CD8-positive, alpha-beta memory T cell (primary cell): ENCODE measurements around the gene DCC. TPM values are rescaled to one million over a fixed set of nuclear protein-coding genes. Genes with fewer than 3 reads are reported as not detected.

Experiments
- CTCF ChIA-PET: fragments of 350-600 bp; sonication (Branson Sonifier 250); formaldehyde crosslinking; loops from one replicate; lab custom pipeline; 2021; ENCODE audit warnings: antibody characterized with exemption; lab: Charles Lee
- POLR2A ChIA-PET: fragments of 350-600 bp; sonication (Branson Sonifier 250); formaldehyde crosslinking; loops from one replicate; lab custom pipeline; 2021; ENCODE audit warnings: antibody characterized with exemption; lab: Charles Lee
- DNase-seq, 5 donors: peaks; one replicate each; pipeline versions ENCODE4 v3.0.0 to v3.0.0-alpha.2; 2020 to 2022; ENCODE audit warnings: mixed read lengths in 1 of 5
- H3K27ac ChIP-seq: one replicate; pipeline ENCODE4 v1.7.0; 2013; ENCODE audit warnings: low read depth, mild to moderate bottlenecking, low read length, moderate library complexity
- H3K27me3 ChIP-seq: 2 replicates; pipeline ENCODE4 v1.7.0; 2013; ENCODE audit warnings: low read length, mild to moderate bottlenecking; ENCODE audit not compliant: insufficient read depth, poor library complexity, severe bottlenecking
- H3K36me3 ChIP-seq: 2 replicates; pipeline ENCODE4 v1.7.0; 2013; ENCODE audit warnings: mild to moderate bottlenecking, low read length, moderate library complexity; ENCODE audit not compliant: insufficient read depth
- H3K4me1 ChIP-seq: 2 replicates; pipeline ENCODE4 v1.7.0; 2013; ENCODE audit warnings: mild to moderate bottlenecking, low read length, moderate library complexity; ENCODE audit not compliant: insufficient read depth
- H3K4me3 ChIP-seq: 2 replicates; pipeline ENCODE4 v1.7.0; 2013; ENCODE audit warnings: mild to moderate bottlenecking, low read length
- H3K9me3 ChIP-seq: 2 replicates; pipeline ENCODE4 v1.7.0; 2013; ENCODE audit warnings: mild to moderate bottlenecking, low read length
- H3K27ac Mint-ChIP-seq, 8 donors: one replicate each; pipeline ENCODE4 v1.8.0; 2020 to 2021; ENCODE audit warnings: mixed read lengths in 8 of 8, mild to moderate bottlenecking in 6 of 8, inconsistent platforms in 3 of 8, moderate library complexity in 3 of 8
- H3K27me3 Mint-ChIP-seq, 2 donors: one replicate each; pipeline ENCODE4 v1.8.0; 2020 to 2021; ENCODE audit warnings: mixed read lengths in 2 of 2, mild to moderate bottlenecking in 1 of 2, moderate library complexity in 1 of 2
- H3K36me3 Mint-ChIP-seq, 3 donors: one replicate each; pipeline ENCODE4 v1.8.0; 2020 to 2021; ENCODE audit warnings: mixed read lengths in 3 of 3, inconsistent platforms in 1 of 3, mild to moderate bottlenecking in 1 of 3
- H3K4me1 Mint-ChIP-seq, 3 donors: one replicate each; pipeline ENCODE4 v1.8.0; 2020 to 2021; ENCODE audit warnings: mixed read lengths in 3 of 3, inconsistent platforms in 1 of 3, mild to moderate bottlenecking in 1 of 3
- H3K4me3 Mint-ChIP-seq, 7 donors: one replicate each; pipeline ENCODE4 v1.8.0; 2020 to 2021; ENCODE audit warnings: mixed read lengths in 7 of 7, mild to moderate bottlenecking in 6 of 7, moderate library complexity in 4 of 7, inconsistent platforms in 2 of 7
- H3K9me3 Mint-ChIP-seq, 5 donors: one replicate each; pipeline ENCODE4 v1.8.0; 2020 to 2022; ENCODE audit warnings: mixed read lengths in 5 of 5, mild to moderate bottlenecking in 3 of 5, moderate library complexity in 2 of 5, inconsistent platforms in 1 of 5
- polyA plus RNA-seq: library from polyadenylated mRNA; unstranded; fragments of 300-500 nt; fragmentation: Illumina TruSeq; gene quantifications from one replicate; pipeline ENCODE4 v1.2.3, GENCODE V29; 2021
- total RNA-seq, 2 experiments: library from RNA; stranded (reverse); gene quantifications; one replicate each; pipeline ENCODE4 v1.2.3, GENCODE V29; 2021

Gene DCC
- total and polyA plus RNA-seq, 3 experiments from 2014 or later, result not detected

- Mint-ChIP-seq H3K4me1 (no peaks in the 10 kb centered on the region), H3K27me3 (no peaks in the 10 kb centered on the region), H3K9me3 (peaks cover 0 to 3% (median 0%) of the 10 kb centered on the region in 5 donors), H3K4me3 (no peak overlapping the region), H3K36me3 (no peaks in the 10 kb centered on the region), H3K27ac (no peak overlapping the region)
- H3K27me3 ChIP-seq, result no peaks in the 10 kb centered on the region
- no peaks in the 10 kb centered on the region for H3K36me3 ChIP-seq
- DNase-seq, result no peak
- H3K4me1 ChIP-seq, result no peaks in the 10 kb centered on the region
- H3K4me3 ChIP-seq, result no peak overlapping the region
- POLR2A ChIA-PET, result no interaction called here
- no peak overlapping the region for H3K27ac ChIP-seq
- H3K9me3 ChIP-seq, result no peaks in the 10 kb centered on the region
- CTCF ChIA-PET, result no interaction called here
Observed at GRCh38 chr18:52386306-52386705, 46.3 kb downstream of the DCC start.

DNA sequence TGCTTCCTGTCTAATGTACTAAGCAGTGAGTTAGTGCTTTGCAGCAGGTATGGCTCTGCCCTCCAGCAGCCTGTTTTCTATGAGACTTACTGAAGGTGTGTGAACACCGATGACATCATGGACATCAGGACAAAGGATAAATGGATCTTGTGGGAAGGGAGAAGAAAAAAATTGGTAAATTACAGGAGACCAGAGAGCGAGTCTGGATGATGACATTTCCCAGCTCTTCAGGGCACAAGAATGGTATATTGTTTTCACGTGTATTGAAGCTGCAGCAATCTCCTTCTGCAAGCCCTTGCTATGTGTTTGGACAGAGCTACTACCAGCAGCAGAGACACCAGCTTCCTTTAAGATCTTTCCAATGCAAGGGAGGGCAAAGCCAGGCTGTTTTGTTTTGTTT is 47.2 kb downstream of the DCC start:
- Mint-ChIP-seq H3K36me3 (no peaks in the 10 kb centered on the region), H3K4me1 (no peaks in the 10 kb centered on the region), H3K27me3 (no peaks in the 10 kb centered on the region), H3K4me3 (no peak overlapping the region), H3K27ac (no peak overlapping the region), H3K9me3 (peaks cover 0 to 3% (median 0%) of the 10 kb centered on the region in 5 donors)
- Histone ChIP-seq H3K9me3 (no peaks in the 10 kb centered on the region), H3K4me1 (no peaks in the 10 kb centered on the region), H3K27ac (no peak overlapping the region), H3K4me3 (no peak overlapping the region), H3K27me3 (no peaks in the 10 kb centered on the region), H3K36me3 (no peaks in the 10 kb centered on the region)
- POLR2A ChIA-PET, result no interaction called here
- CTCF ChIA-PET, result no interaction called here
- DNase-seq, result no peak

DNA sequence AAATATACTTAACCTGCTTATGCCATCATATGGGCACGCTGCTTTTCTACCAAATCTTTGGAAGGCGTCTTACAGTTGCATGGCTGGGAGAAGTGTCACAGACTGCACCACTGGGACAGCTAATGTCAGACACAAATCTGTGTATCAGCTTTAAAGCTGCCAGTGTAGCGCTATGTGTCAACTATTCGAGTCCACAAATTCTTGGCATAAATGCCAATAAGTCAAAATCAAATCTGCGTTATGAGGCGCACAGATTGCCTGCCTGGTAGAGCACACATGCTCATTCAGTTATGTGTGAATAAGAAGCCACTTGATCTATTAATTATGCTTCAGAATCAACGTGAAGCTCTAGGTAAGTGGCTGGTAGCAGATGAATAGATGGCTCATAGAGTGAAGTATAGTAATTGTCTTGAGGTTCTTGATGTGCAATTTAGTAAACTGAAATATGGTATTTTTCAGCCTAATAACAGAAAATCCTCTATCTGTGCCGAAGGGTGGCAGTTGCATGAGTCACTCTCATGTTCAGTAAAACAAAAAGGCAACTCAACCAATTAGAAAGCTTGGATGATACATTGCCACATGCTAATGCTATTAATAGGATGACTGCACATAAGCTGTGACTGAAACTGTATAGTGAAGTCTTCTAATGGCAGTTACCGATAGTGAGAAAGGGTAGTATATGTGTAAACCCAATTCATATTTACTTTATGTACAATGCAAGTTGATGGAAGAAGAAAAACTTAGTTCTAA is 52.0 kb downstream of the DCC start:
- H3K9me3 Mint-ChIP-seq, result peaks cover 0 to 7% (median 0%) of the 10 kb centered on the region in 5 donors
- POLR2A ChIA-PET, result no interaction called here
- no peaks in the 10 kb centered on the region for H3K4me1 Mint-ChIP-seq
- no peak overlapping the region for H3K27ac Mint-ChIP-seq
- CTCF ChIA-PET, result no interaction called here
- no peaks in the 10 kb centered on the region for H3K9me3 ChIP-seq
- no peaks in the 10 kb centered on the region for H3K27me3 Mint-ChIP-seq
- no peak overlapping the region for H3K4me3 ChIP-seq
- no peaks in the 10 kb centered on the region for H3K27me3 ChIP-seq
- no peaks in the 10 kb centered on the region for H3K4me1 ChIP-seq
- no peaks in the 10 kb centered on the region for H3K36me3 Mint-ChIP-seq
- no peak overlapping the region for H3K4me3 Mint-ChIP-seq
- H3K27ac ChIP-seq, result no peak overlapping the region
- DNase-seq, result no peak
- no peaks in the 10 kb centered on the region for H3K36me3 ChIP-seq

DNA sequence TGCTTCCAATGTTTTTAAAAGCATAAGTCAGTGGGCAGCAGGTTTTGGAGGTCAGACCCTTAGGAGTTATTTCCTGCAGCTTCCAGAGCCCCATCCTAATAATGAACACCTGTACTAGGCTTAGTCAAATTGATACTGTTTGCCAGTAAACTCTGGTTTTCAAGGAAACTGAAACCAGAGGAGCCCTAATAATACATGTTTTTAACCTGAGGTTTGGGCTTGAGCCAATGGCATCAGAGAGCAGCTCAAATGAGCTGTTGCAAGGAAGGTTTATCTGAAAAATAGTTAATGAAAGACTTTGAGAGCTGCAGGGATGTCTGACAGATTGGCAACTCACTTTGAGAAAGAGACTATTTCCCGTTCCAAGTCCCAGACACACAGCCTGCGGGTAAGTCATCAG is 54.6 kb downstream of the DCC start:
- H3K4me3 ChIP-seq, result no peak overlapping the region
- no peaks in the 10 kb centered on the region for H3K36me3 ChIP-seq
- Mint-ChIP-seq H3K9me3 (peaks cover 0 to 7% (median 0%) of the 10 kb centered on the region in 5 donors), H3K4me1 (no peaks in the 10 kb centered on the region), H3K4me3 (no peak overlapping the region), H3K36me3 (no peaks in the 10 kb centered on the region), H3K27ac (no peak overlapping the region), H3K27me3 (no peaks in the 10 kb centered on the region)
- H3K27ac ChIP-seq, result no peak overlapping the region
- POLR2A ChIA-PET, result no interaction called here
- CTCF ChIA-PET, result no interaction called here
- no peaks in the 10 kb centered on the region for H3K9me3 ChIP-seq
- H3K4me1 ChIP-seq, result no peaks in the 10 kb centered on the region
- no peaks in the 10 kb centered on the region for H3K27me3 ChIP-seq
- DNase-seq, result no peak

GRCh38 chr18:52395146-52395852 is 55.3 kb downstream of the DCC start:
- no peak overlapping the region for H3K27ac Mint-ChIP-seq
- no peaks in the 10 kb centered on the region for H3K4me1 Mint-ChIP-seq
- no peak overlapping the region for H3K4me3 Mint-ChIP-seq
- Histone ChIP-seq H3K9me3 (no peaks in the 10 kb centered on the region), H3K36me3 (no peaks in the 10 kb centered on the region), H3K27me3 (no peaks in the 10 kb centered on the region), H3K4me3 (no peak overlapping the region), H3K4me1 (no peaks in the 10 kb centered on the region), H3K27ac (no peak overlapping the region)
- CTCF ChIA-PET, result no interaction called here
- H3K9me3 Mint-ChIP-seq, result peaks cover 0 to 7% (median 0%) of the 10 kb centered on the region in 5 donors
- DNase-seq, result no peak
- H3K27me3 Mint-ChIP-seq, result no peaks in the 10 kb centered on the region
- H3K36me3 Mint-ChIP-seq, result no peaks in the 10 kb centered on the region
- POLR2A ChIA-PET, result no interaction called here

- no peak overlapping the region for H3K4me3 ChIP-seq
- H3K4me1 ChIP-seq, result no peaks in the 10 kb centered on the region
- CTCF ChIA-PET, result no interaction called here
- Mint-ChIP-seq H3K27me3 (no peaks in the 10 kb centered on the region), H3K4me3 (no peak overlapping the region), H3K4me1 (no peaks in the 10 kb centered on the region), H3K36me3 (no peaks in the 10 kb centered on the region), H3K27ac (no peak overlapping the region), H3K9me3 (peaks cover 0 to 2% (median 0%) of the 10 kb centered on the region in 5 donors)
- POLR2A ChIA-PET, result no interaction called here
- no peaks in the 10 kb centered on the region for H3K9me3 ChIP-seq
- H3K27ac ChIP-seq, result no peak overlapping the region
- H3K27me3 ChIP-seq, result no peaks in the 10 kb centered on the region
- H3K36me3 ChIP-seq, result no peaks in the 10 kb centered on the region
- no peak for DNase-seq
Observed at GRCh38 chr18:52401236-52401635, 61.2 kb downstream of the DCC start.

GRCh38 chr18:52402814-52403213 is 62.8 kb downstream of the DCC start:
- peaks cover 0 to 2% (median 0%) of the 10 kb centered on the region in 5 donors for H3K9me3 Mint-ChIP-seq
- Histone ChIP-seq H3K9me3 (no peaks in the 10 kb centered on the region), H3K27me3 (no peaks in the 10 kb centered on the region), H3K4me1 (no peaks in the 10 kb centered on the region), H3K36me3 (no peaks in the 10 kb centered on the region), H3K27ac (no peak overlapping the region), H3K4me3 (no peak overlapping the region)
- ChIA-PET CTCF (no interaction called here), POLR2A (no interaction called here)
- DNase-seq, result no peak
- H3K27ac Mint-ChIP-seq, result no peak overlapping the region
- no peak overlapping the region for H3K4me3 Mint-ChIP-seq
- H3K27me3 Mint-ChIP-seq, result no peaks in the 10 kb centered on the region
- H3K4me1 Mint-ChIP-seq, result no peaks in the 10 kb centered on the region
- no peaks in the 10 kb centered on the region for H3K36me3 Mint-ChIP-seq

GRCh38 chr18:52403291-52404021 is 63.5 kb downstream of the DCC start:
- no peak overlapping the region for H3K27ac ChIP-seq
- Mint-ChIP-seq H3K4me3 (no peak overlapping the region), H3K36me3 (no peaks in the 10 kb centered on the region), H3K9me3 (peaks cover 0 to 2% (median 0%) of the 10 kb centered on the region in 5 donors), H3K4me1 (no peaks in the 10 kb centered on the region), H3K27me3 (no peaks in the 10 kb centered on the region), H3K27ac (no peak overlapping the region)
- no peak for DNase-seq
- POLR2A ChIA-PET, result no interaction called here
- H3K4me3 ChIP-seq, result no peak overlapping the region
- no peaks in the 10 kb centered on the region for H3K9me3 ChIP-seq
- H3K4me1 ChIP-seq, result no peaks in the 10 kb centered on the region
- no peaks in the 10 kb centered on the region for H3K36me3 ChIP-seq
- CTCF ChIA-PET, result no interaction called here
- H3K27me3 ChIP-seq, result no peaks in the 10 kb centered on the region
